ENCODE data around the gene PNMT.

GRCh38 chr17:39639566-39640458 lies 28.4 kb upstream of the PNMT start:
- no peak for TF ChIP-seq MAX (IDR thresholded peaks at IDR 0.05)
- TF ChIP-seq CTCF (CRISPR knock-in tag; IDR thresholded peaks at IDR 0.05): no peak
- no peak for TF ChIP-seq THRA (CRISPR knock-in tag; IDR thresholded peaks at IDR 0.05; ENCODE audit: borderline replicate concordance)
- no peak for TF ChIP-seq TEAD3 (CRISPR knock-in tag; optimal IDR thresholded peaks at IDR 0.05; ENCODE audit: borderline replicate concordance)
- TF ChIP-seq BRD4 (CRISPR knock-in tag; IDR thresholded peaks at IDR 0.05): no peak
- no peak for TF ChIP-seq ZNF496 (CRISPR knock-in tag; IDR thresholded peaks at IDR 0.05; ENCODE audit: insufficient replicate concordance)
- TF ChIP-seq RAD21 (CRISPR knock-in tag; IDR thresholded peaks at IDR 0.05): no peak
- TF ChIP-seq ARID2 (CRISPR knock-in tag; IDR thresholded peaks at IDR 0.05; ENCODE audit: borderline replicate concordance): no peak
- TF ChIP-seq BHLHE40 (IDR thresholded peaks at IDR 0.05; ENCODE audit: low read length): no peak
- no peak for TF ChIP-seq SRY (CRISPR knock-in tag; IDR thresholded peaks at IDR 0.05)
